HG03558 (cell line): Measurements from ENCODE around the gene SLC39A7.

Experiments
- ATAC-seq: cut with Tn5 transposase; IDR thresholded peaks from one replicate; pipeline ENCODE4 v1.9.1; 2021; ENCODE audit warnings: moderate number of reproducible peaks; ENCODE audit not compliant: unreplicated experiment; ENCODE audit errors: extremely low read depth

Gene SLC39A7

GRCh38 chr6:33203443-33204164 is 2.9 kb downstream of the SLC39A7 start:
- ATAC-seq, result no peak

GRCh38 chr6:33204165-33204414 is 3.4 kb downstream of the SLC39A7 start:
- no peak for ATAC-seq

- ATAC-seq, result no peak
Observed at GRCh38 chr6:33204415-33205190, 3.9 kb downstream of the SLC39A7 start, which contains the start of gene HSD17B8. TSS of gene HSD17B8 (plus strand) at chr6:33204655. CDS start at chr6:33204669, 14 bp downstream.

GRCh38 chr6:33205191-33206026 is 4.7 kb downstream of the SLC39A7 start:
- ATAC-seq, result no peak

GRCh38 chr6:33206027-33206863 is 5.6 kb downstream of the SLC39A7 start:
- no peak for ATAC-seq

GRCh38 chr6:33206864-33207551 is 6.3 kb downstream of the SLC39A7 start:
- no peak for ATAC-seq

- ATAC-seq, result no peak
Observed at GRCh38 chr6:33207552-33208090, 7.0 kb downstream of the SLC39A7 start.

- no peak for ATAC-seq
Observed at GRCh38 chr6:33208091-33208967, 7.7 kb downstream of the SLC39A7 start, which contains the start of gene RING1. TSS of gene RING1 (plus strand) at chr6:33208500. CDS start at chr6:33208823, 323 bp downstream.

GRCh38 chr6:33209856-33210255 is 9.2 kb downstream of the SLC39A7 start:
- no peak for ATAC-seq

- no peak for ATAC-seq
Observed at GRCh38 chr6:33211136-33211535, 10.5 kb downstream of the SLC39A7 start.

GRCh38 chr6:33211666-33212422 is 11.2 kb downstream of the SLC39A7 start:
- no peak for ATAC-seq

GRCh38 chr6:33212857-33213165 is 12.1 kb downstream of the SLC39A7 start:
- ATAC-seq, result no peak

- no peak for ATAC-seq
Observed at GRCh38 chr6:33213166-33213988, 12.7 kb downstream of the SLC39A7 start.

GRCh38 chr6:33213989-33214335 is 13.3 kb downstream of the SLC39A7 start:
- ATAC-seq, result no peak

GRCh38 chr6:33215271-33216116 is 14.8 kb downstream of the SLC39A7 start:
- no peak for ATAC-seq

GRCh38 chr6:33216117-33216649 is 15.5 kb downstream of the SLC39A7 start:
- no peak for ATAC-seq
